Glutamatergic neuron (in vitro differentiated cells): Measurements from ENCODE around the gene RPRD1A. TPM values are rescaled to one million over a fixed set of nuclear protein-coding genes. Genes with fewer than 3 reads are reported as not detected.
A peak's percentile ranks its signal among the peaks of the same experiment; 100 is the strongest.
"Not testable (repeated sequence)": the region's sequence is repeated elsewhere in the genome, so short reads cannot be mapped to it uniquely, and the experiment has no call there.

Experiments
- DNase-seq: peaks from one replicate; pipeline ENCODE4 v3.0.0; 2022
- H3K27ac Mint-ChIP-seq: one replicate; pipeline ENCODE4 v1.8.0; 2020; ENCODE audit warnings: mild to moderate bottlenecking, mixed read lengths, inconsistent platforms; ENCODE audit not compliant: unreplicated experiment
- H3K27me3 Mint-ChIP-seq: one replicate; pipeline ENCODE4 v1.8.0; 2020; ENCODE audit warnings: mild to moderate bottlenecking, moderate library complexity, mixed read lengths, inconsistent platforms; ENCODE audit not compliant: unreplicated experiment
- H3K36me3 Mint-ChIP-seq: one replicate; pipeline ENCODE4 v1.8.0; 2020; ENCODE audit warnings: mild to moderate bottlenecking, mixed read lengths, inconsistent platforms; ENCODE audit not compliant: unreplicated experiment
- H3K4me1 Mint-ChIP-seq: one replicate; pipeline ENCODE4 v1.8.0; 2020; ENCODE audit warnings: mild to moderate bottlenecking, low read depth, mixed read lengths, inconsistent platforms; ENCODE audit not compliant: unreplicated experiment
- H3K4me3 Mint-ChIP-seq: one replicate; pipeline ENCODE4 v1.8.0; 2020; ENCODE audit warnings: mild to moderate bottlenecking, mixed read lengths, inconsistent platforms; ENCODE audit not compliant: unreplicated experiment
- H3K9me3 Mint-ChIP-seq: one replicate; pipeline ENCODE4 v1.8.0; 2020; ENCODE audit warnings: mild to moderate bottlenecking, moderate library complexity, mixed read lengths, inconsistent platforms; ENCODE audit not compliant: unreplicated experiment
- CTCF ChIP-seq: fragments of 200-600 bp; sonication (generic); IDR thresholded peaks from one replicate; pipeline ENCODE4 v1.5.0; 2021; ENCODE audit not compliant: partially characterized antibody, unreplicated experiment
- total RNA-seq: library from RNA; stranded (reverse); fragmentation: NEBNext Ultra II Directional; extraction: Animal tissue kit (Norgen Biotek cat#: 25700); gene quantifications from one replicate; pipeline ENCODE4 v1.2.1, GENCODE V29; 2021; ENCODE audit not compliant: unreplicated experiment

Gene RPRD1A
- total RNA-seq, 1 donor from 2014 or later: 68.8 TPM

- Mint-ChIP-seq H3K27ac (no peak overlapping the region), H3K4me3 (no peak overlapping the region), H3K9me3 (peaks cover 7% of the 10 kb centered on the region), H3K4me1 (no peaks in the 10 kb centered on the region), H3K36me3 (peaks cover 25% of the 10 kb centered on the region), H3K27me3 (no peaks in the 10 kb centered on the region)
- TF ChIP-seq CTCF: no peak
- no peak for DNase-seq
Measured at GRCh38 chr18:36101943-36102342, 34.6 kb upstream of the RPRD1A start.

GRCh38 chr18:36099311-36099710, 32.0 kb upstream of the RPRD1A start:
- peaks cover 25% of the 10 kb centered on the region for H3K36me3 Mint-ChIP-seq
- H3K27ac Mint-ChIP-seq: no peak overlapping the region
- H3K27me3 Mint-ChIP-seq: no peaks in the 10 kb centered on the region
- no peaks in the 10 kb centered on the region for H3K4me1 Mint-ChIP-seq
- DNase-seq: no peak
- no peak for TF ChIP-seq CTCF
- H3K4me3 Mint-ChIP-seq: no peak overlapping the region
- peaks cover 7% of the 10 kb centered on the region for H3K9me3 Mint-ChIP-seq

GRCh38 chr18:36096955-36097354, 29.6 kb upstream of the RPRD1A start:
- Mint-ChIP-seq H3K36me3 (peaks cover 5% of the 10 kb centered on the region), H3K27me3 (no peaks in the 10 kb centered on the region), H3K9me3 (peaks cover 3% of the 10 kb centered on the region), H3K4me3 (no peak overlapping the region), H3K4me1 (no peaks in the 10 kb centered on the region), H3K27ac (no peak overlapping the region)
- TF ChIP-seq CTCF: no peak
- DNase-seq: no peak

- no peak for DNase-seq
- Mint-ChIP-seq H3K4me1 (no peaks in the 10 kb centered on the region), H3K27ac (no peak overlapping the region), H3K36me3 (no peaks in the 10 kb centered on the region), H3K27me3 (no peaks in the 10 kb centered on the region), H3K4me3 (no peak overlapping the region), H3K9me3 (no peaks in the 10 kb centered on the region)
- peak; percentile 57 for TF ChIP-seq CTCF
Measured at GRCh38 chr18:36095936-36096519, 28.7 kb upstream of the RPRD1A start.

GRCh38 chr18:36094431-36094830, 27.1 kb upstream of the RPRD1A start:
- peaks cover 2% of the 10 kb centered on the region for H3K27me3 Mint-ChIP-seq
- TF ChIP-seq CTCF: no peak
- no peak overlapping the region for H3K4me3 Mint-ChIP-seq
- H3K36me3 Mint-ChIP-seq: no peaks in the 10 kb centered on the region
- H3K27ac Mint-ChIP-seq: no peak overlapping the region
- no peaks in the 10 kb centered on the region for H3K4me1 Mint-ChIP-seq
- no peak for DNase-seq
- H3K9me3 Mint-ChIP-seq: no peaks in the 10 kb centered on the region

GRCh38 chr18:36092116-36092515, 24.8 kb upstream of the RPRD1A start:
- H3K27me3 Mint-ChIP-seq, H3K4me1 Mint-ChIP-seq, DNase-seq, H3K27ac Mint-ChIP-seq, H3K36me3 Mint-ChIP-seq, H3K9me3 Mint-ChIP-seq, H3K4me3 Mint-ChIP-seq: not testable (repeated sequence)
